HCT116 (cell line): ENCODE measurements around the gene NAT8. TPM values are rescaled to one million over a fixed set of nuclear protein-coding genes. Genes with fewer than 3 reads are reported as not detected.

Experiments used
- ATAC-seq: fragments of 200-7000 bp; cut with Tn5 transposase; 2 replicates; pipeline ENCODE4 v1.9.1; 2020; ENCODE audit warnings: mild to moderate bottlenecking, moderate library complexity
- BruUV-seq: library from RNA; stranded (reverse); fragments of 400-500 nt; replicated peaks from 2 replicates; lab custom pipeline; 2021; lab: Mats Ljungman, UMichigan
- CTCF ChIA-PET: fragments of 300-600 bp; sonication (Branson Sonifier 250); formaldehyde crosslinking; loops from one replicate; lab custom pipeline; 2021; ENCODE audit warnings: antibody characterized with exemption; lab: Charles Lee
- POLR2A ChIA-PET: fragments of 300-600, 350-600 bp; sonication (Branson Sonifier 250); formaldehyde crosslinking; loops from one replicate; lab custom pipeline; 2021; ENCODE audit warnings: antibody characterized with exemption; lab: Charles Lee
- RAD21 ChIA-PET, 2 experiments: fragments of 300-600 bp; sonication (Branson Sonifier 250); formaldehyde crosslinking; loops; one replicate each; lab custom pipeline; 2023; ENCODE audit warnings: low total read pairs in 2 of 2; ENCODE audit not compliant: uncharacterized antibody in 2 of 2, unreplicated experiment in 2 of 2, low non-redundant PET in 1 of 2; lab: Charles Lee
- DNase-seq: peaks from one replicate; pipeline ENCODE4 v3.0.0-alpha.2; 2010; ENCODE audit warnings: low read depth, low spot score
- H2AFZ ChIP-seq: fragments of 200-600 bp; shearing (Covaris generic), sonication (generic); 2 replicates; pipeline ENCODE4 v1.6.1; 2017; ENCODE audit warnings: low read depth, mixed run types, mixed read lengths, antibody characterized with exemption, low read length; ENCODE audit not compliant: poor library complexity, severe bottlenecking
- H3K27ac ChIP-seq: 2 replicates; pipeline ENCODE4 v1.5.1; 2012; ENCODE audit warnings: low read depth, low read length
- H3K27me3 ChIP-seq: fragments of 200-600 bp; sonication (generic); 2 replicates; pipeline ENCODE4 v1.6.1; 2016; ENCODE audit warnings: mixed run types, low read length, mixed read lengths; ENCODE audit not compliant: insufficient read depth
- H3K36me3 ChIP-seq, 2 experiments: fragments of 200-500 bp in 1 of 2; fragments of 200-600 bp in 1 of 2; sonication (Bioruptor generic) in 1 of 2; sonication (generic) in 1 of 2; 2 replicates each; pipeline versions ENCODE4 v1.5.1 to v1.6.1; 2014 to 2016; ENCODE audit warnings: low read length in 2 of 2, inconsistent platforms in 1 of 2, mixed read lengths in 1 of 2, mixed run types in 1 of 2; ENCODE audit not compliant: insufficient read depth in 2 of 2, control insufficient read depth in 1 of 2
- H3K4me1 ChIP-seq, 2 experiments: fragments of 200-600 bp in 1 of 2; sonication (generic) in 1 of 2; 2 replicates each; pipeline versions ENCODE4 v1.5.1 to v1.6.1; 2012 to 2017; ENCODE audit warnings: low read length in 2 of 2, inconsistent platforms in 1 of 2, mild to moderate bottlenecking in 1 of 2, mixed read lengths in 1 of 2, mixed run types in 1 of 2, moderate library complexity in 1 of 2; ENCODE audit not compliant: insufficient read depth in 2 of 2, control insufficient read depth in 1 of 2
- H3K4me2 ChIP-seq: fragments of 200-600 bp; sonication (generic); 2 replicates; pipeline ENCODE4 v1.6.1; 2017; ENCODE audit warnings: mixed run types, low read length, mixed read lengths
- H3K4me3 ChIP-seq, 2 experiments: fragments of 200-600 bp in 1 of 2; sonication (generic) in 1 of 2; replicated peaks in 1 of 2; 2 replicates each; pipeline ENCODE4 v1.5.1; 2011 to 2016; ENCODE audit warnings: low read length in 2 of 2, control low read depth in 1 of 2, low read depth in 1 of 2, mild to moderate bottlenecking in 1 of 2, mixed read lengths in 1 of 2, mixed run types in 1 of 2
- H3K79me2 ChIP-seq: fragments of 200-600 bp; sonication (generic); 2 replicates; pipeline ENCODE4 v1.6.1; 2017; ENCODE audit warnings: mild to moderate bottlenecking, mixed run types, low read length, moderate library complexity, mixed read lengths; ENCODE audit not compliant: insufficient read depth
- H3K9ac ChIP-seq: fragments of 200-600 bp; sonication (generic); 2 replicates; pipeline ENCODE4 v1.6.1; 2016; ENCODE audit warnings: low read length, mixed read lengths
- H3K9me2 ChIP-seq: fragments of 200-600 bp; sonication (generic), shearing (Covaris generic); 2 replicates; pipeline ENCODE4 v1.6.1; 2017; ENCODE audit warnings: mixed run types, mild to moderate bottlenecking, moderate library complexity; ENCODE audit not compliant: insufficient read depth
- H3K9me3 ChIP-seq, 2 experiments: fragments of 200-500 bp in 1 of 2; fragments of 200-600 bp in 1 of 2; sonication (Bioruptor generic) in 1 of 2; sonication (generic) in 1 of 2; 2 replicates each; pipeline ENCODE4 v1.6.1; 2014 to 2017; ENCODE audit warnings: low read length in 2 of 2, mixed read lengths in 2 of 2, inconsistent platforms in 1 of 2, low read depth in 1 of 2, mild to moderate bottlenecking in 1 of 2, mixed run types in 1 of 2, moderate library complexity in 1 of 2; ENCODE audit not compliant: control insufficient read depth in 1 of 2, insufficient read depth in 1 of 2
- H4K20me1 ChIP-seq: fragments of 200-600 bp; sonication (generic), shearing (Covaris generic); 2 replicates; pipeline ENCODE4 v1.6.1; 2017; ENCODE audit warnings: mixed run types, mild to moderate bottlenecking, moderate library complexity; ENCODE audit not compliant: insufficient read depth
- ATF3 ChIP-seq: IDR thresholded peaks from 2 replicates; pipeline ENCODE4 v1.6.1; 2012
- EGR1 ChIP-seq: IDR thresholded peaks from 2 replicates; pipeline ENCODE4 v1.6.1; 2012; ENCODE audit warnings: low read depth
- ELF1 ChIP-seq: IDR thresholded peaks from 2 replicates; pipeline ENCODE4 v1.6.1; 2012; ENCODE audit warnings: low read depth, borderline replicate concordance
- EZH2 ChIP-seq: fragments of 200-600 bp; sonication (generic); IDR thresholded peaks from 2 replicates; pipeline ENCODE4 v1.6.1; 2017; ENCODE audit warnings: antibody characterized with exemption, mixed run types
- EZH2phosphoT487 ChIP-seq: fragments of 200-600 bp; IDR thresholded peaks from 2 replicates; pipeline ENCODE4 v1.6.1; 2018; ENCODE audit warnings: antibody characterized with exemption, borderline replicate concordance
- FOSL1 ChIP-seq: IDR thresholded peaks from 2 replicates; pipeline ENCODE4 v1.6.1; 2012; ENCODE audit warnings: low read depth
- JUND ChIP-seq: IDR thresholded peaks from 2 replicates; pipeline ENCODE4 v1.6.1; 2012
- POLR2A ChIP-seq: IDR thresholded peaks from 2 replicates; pipeline ENCODE4 v1.7.0; 2011; ENCODE audit warnings: borderline replicate concordance; ENCODE audit not compliant: insufficient read depth, insufficient read length; ENCODE audit errors: extremely low read depth
- RAD21 ChIP-seq: IDR thresholded peaks from 2 replicates; pipeline ENCODE4 v1.6.1; 2012; ENCODE audit warnings: low read depth, mild to moderate bottlenecking
- REST ChIP-seq: IDR thresholded peaks from 2 replicates; pipeline ENCODE4 v1.6.1; 2012; ENCODE audit warnings: low read depth
- SIN3A ChIP-seq: IDR thresholded peaks from 2 replicates; pipeline ENCODE4 v1.6.1; 2012; ENCODE audit warnings: low read depth
- SRF ChIP-seq: IDR thresholded peaks from 2 replicates; pipeline ENCODE4 v1.6.1; 2012; ENCODE audit warnings: low read depth
- TCF7L2 ChIP-seq: IDR thresholded peaks from 2 replicates; pipeline ENCODE4 v1.7.0; 2011; ENCODE audit warnings: borderline replicate concordance, inconsistent platforms; ENCODE audit not compliant: insufficient read depth, insufficient read length; ENCODE audit errors: extremely low read depth
- YY1 ChIP-seq: IDR thresholded peaks from 2 replicates; pipeline ENCODE4 v1.6.1; 2011; ENCODE audit warnings: low read length, low read depth, moderate library complexity, mild to moderate bottlenecking; ENCODE audit not compliant: insufficient replicate concordance; ENCODE audit errors: extremely low read depth
- ZFX ChIP-seq: fragments of 450-650 bp; IDR thresholded peaks from 2 replicates; pipeline ENCODE4 v1.6.1; 2017
- ZNF274 ChIP-seq: fragments of 200-500 bp; sonication (Bioruptor generic); IDR thresholded peaks from 2 replicates; pipeline ENCODE4 v1.6.1; 2014; ENCODE audit warnings: mild to moderate bottlenecking, low read depth, low read length, inconsistent platforms
- intact Hi-C: fragments of 100-400 bp; cut with micrococcal nuclease; formaldehyde crosslinking; loops from 2 replicates; pipeline ENCODE4 v1.10.0; 2022
- total RNA-seq: library from RNA; stranded (reverse); gene quantifications from one replicate; pipeline ENCODE4 v1.2.1, GENCODE V29; 2021; ENCODE audit not compliant: unreplicated experiment
- TF ChIP-seq, protein P1 (sequence below): IDR thresholded peaks from 2 replicates; pipeline ENCODE4 v1.6.1; 2012

The NAT8 gene
- total RNA-seq, 1 experiment from 2014 or later: not detected

- no peak overlapping the region for H3K4me2 ChIP-seq
- H3K9me2 ChIP-seq: no peaks in the 10 kb centered on the region
- H3K36me3 ChIP-seq: no peaks in the 10 kb centered on the region
- POLR2A ChIA-PET: no interaction called here
- H3K9ac ChIP-seq: no peak overlapping the region
- H2AFZ ChIP-seq: no peak overlapping the region
- TF ChIP-seq ELF1 (no peak), SIN3A (no peak), ZNF274 (no peak), YY1 (no peak), RAD21 (no peak), EGR1 (no peak)
- TF ChIP-seq, all 23 proteins: peak for 0
- no peaks in the 10 kb centered on the region for H3K27me3 ChIP-seq
- intact Hi-C loops: no loop called here
- H4K20me1 ChIP-seq: no peaks in the 10 kb centered on the region
- CTCF ChIA-PET: no interaction called here
- no peaks in the 10 kb centered on the region for H3K9me3 ChIP-seq
- DNase-seq: no peak
- H3K79me2 ChIP-seq: no peaks in the 10 kb centered on the region
- H3K4me1 ChIP-seq: no peaks in the 10 kb centered on the region
- no TSS peak for BruUV-seq
- no peak for ATAC-seq
- no peak overlapping the region for H3K4me3 ChIP-seq
- RAD21 ChIA-PET: no interaction called here
- no peak overlapping the region for H3K27ac ChIP-seq
These were observed 12.0 kb upstream of the NAT8 start for GRCh38 chr2:73654175-73654574.

DNA sequence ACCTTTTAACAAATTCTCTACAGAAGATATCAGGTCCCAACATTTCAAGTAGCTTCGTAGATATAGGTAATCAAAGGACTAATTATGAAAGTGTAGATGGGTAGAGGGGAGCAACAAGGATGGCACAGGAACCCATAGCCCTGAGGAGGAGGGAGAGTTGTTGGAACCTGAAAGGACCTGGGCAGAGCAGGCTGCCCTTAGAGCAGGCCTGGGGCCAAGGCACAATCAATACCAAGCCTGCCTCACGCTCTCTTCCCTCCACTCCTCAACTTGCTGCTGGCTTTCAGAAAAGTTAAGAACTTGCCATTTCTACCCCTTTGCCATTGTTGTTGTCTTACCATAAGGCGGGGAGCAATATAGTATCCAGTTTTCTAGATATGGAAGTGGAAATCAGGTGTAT is 10.1 kb upstream of the NAT8 start:
- TF ChIP-seq EZH2phosphoT487 (no peak), TCF7L2 (no peak), ATF3 (no peak), YY1 (no peak), POLR2A (no peak), SRF (no peak), SIN3A (no peak), FOSL1 (no peak), RAD21 (no peak), JUND (no peak), EZH2 (no peak), REST (no peak), ZFX (no peak)
- TF ChIP-seq, protein P1, sequence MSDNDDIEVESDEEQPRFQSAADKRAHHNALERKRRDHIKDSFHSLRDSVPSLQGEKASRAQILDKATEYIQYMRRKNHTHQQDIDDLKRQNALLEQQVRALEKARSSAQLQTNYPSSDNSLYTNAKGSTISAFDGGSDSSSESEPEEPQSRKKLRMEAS: no peak

More for the DNA sequence above, 10.1 kb upstream of the NAT8 start:
- intact Hi-C loops: no loop called here
- POLR2A ChIA-PET: no interaction called here
- CTCF ChIA-PET: no interaction called here
- no peak for DNase-seq
- Histone ChIP-seq H3K9me2 (no peaks in the 10 kb centered on the region), H3K79me2 (no peaks in the 10 kb centered on the region), H3K9ac (no peak overlapping the region), H2AFZ (no peak overlapping the region), H3K36me3 (no peaks in the 10 kb centered on the region), H3K27me3 (no peaks in the 10 kb centered on the region), H3K4me3 (no peak overlapping the region), H3K9me3 (no peaks in the 10 kb centered on the region), H3K27ac (no peak overlapping the region), H3K4me1 (peaks cover 0 to 3% of the 10 kb centered on the region in 2 experiments; a peak in 1 of 4 replicates), H4K20me1 (no peaks in the 10 kb centered on the region), H3K4me2 (no peak overlapping the region)
- RAD21 ChIA-PET: no interaction called here
- no TSS peak for BruUV-seq
- no peak for ATAC-seq
